Measurements from ENCODE around the gene EML5. TPM values are rescaled to one million over a fixed set of nuclear protein-coding genes. Genes with fewer than 3 reads are reported as not detected.

Gene EML5
- total RNA-seq, 1 experiment from 2014 or later: 1.8 TPM

GRCh38 chr14:88799522-88799921, 6.8 kb upstream of the EML5 start:
- no peak for DNase-seq (ENCODE audit: low read depth, low spot score)
- CTCF ChIA-PET: no interaction called here
- Histone ChIP-seq H3K27me3 (ENCODE audit: insufficient read depth, low read length) (no peaks in the 10 kb centered on the region), H3K4me2 (ENCODE audit: low read length) (no peak overlapping the region), H3K4me1 (ENCODE audit: control insufficient read depth in 1 of 2, insufficient read depth in 2 of 2, low read length in 2 of 2) (no peaks in the 10 kb centered on the region), H3K4me3 (replicated peaks in 1 of 2; ENCODE audit: low read depth in 1 of 2, low read length in 2 of 2) (no peak overlapping the region), H3K9me3 (ENCODE audit: control insufficient read depth in 1 of 2, insufficient read depth in 1 of 2, low read depth in 1 of 2, low read length in 2 of 2) (no peaks in the 10 kb centered on the region), H3K9me2 (ENCODE audit: insufficient read depth) (no peaks in the 10 kb centered on the region), H4K20me1 (ENCODE audit: insufficient read depth) (no peaks in the 10 kb centered on the region), H3K27ac (ENCODE audit: low read depth, low read length) (no peak overlapping the region), H3K79me2 (ENCODE audit: insufficient read depth, low read length) (no peaks in the 10 kb centered on the region), H2AFZ (ENCODE audit: low read depth, low read length, poor library complexity, severe bottlenecking) (no peak overlapping the region), H3K9ac (ENCODE audit: low read length) (no peak overlapping the region), H3K36me3 (ENCODE audit: control insufficient read depth in 1 of 2, insufficient read depth in 2 of 2, low read length in 2 of 2) (no peaks in the 10 kb centered on the region)
- intact Hi-C loops (cut with micrococcal nuclease): no loop called here
- no peak for ATAC-seq
- RAD21 ChIA-PET (ENCODE audit: low non-redundant PET in 1 of 2, low total read pairs in 2 of 2, uncharacterized antibody in 2 of 2, unreplicated experiment in 2 of 2): no interaction called here
- no TSS peak for BruUV-seq (replicated peaks)
- no peak for TF ChIP-seq ELF1 (IDR thresholded peaks at IDR 0.05; ENCODE audit: borderline replicate concordance, low read depth)
- no peak for TF ChIP-seq POLR2A (IDR thresholded peaks at IDR 0.05; ENCODE audit: borderline replicate concordance, extremely low read depth, insufficient read depth, insufficient read length)
- no peak for TF ChIP-seq ZFX (IDR thresholded peaks at IDR 0.05)
- TF ChIP-seq YY1 (IDR thresholded peaks at IDR 0.05; ENCODE audit: extremely low read depth, insufficient replicate concordance, low read depth, low read length): no peak
- POLR2A ChIA-PET: no interaction called here

GRCh38 chr14:88798156-88798555, 5.4 kb upstream of the EML5 start:
- no peaks in the 10 kb centered on the region for H3K79me2 ChIP-seq (ENCODE audit: insufficient read depth, low read length)
- ATAC-seq (peak; percentile 61), DNase-seq (ENCODE audit: low read depth, low spot score) (no peak)
- no TSS peak for BruUV-seq (replicated peaks)
- H3K4me1 ChIP-seq (ENCODE audit: control insufficient read depth in 1 of 2, insufficient read depth in 2 of 2, low read length in 2 of 2): peaks cover 0 to 4% of the 10 kb centered on the region in 2 experiments; a peak in 1 of 4 replicates
- no peak overlapping the region for H3K27ac ChIP-seq (ENCODE audit: low read depth, low read length)
- CTCF ChIA-PET: no interaction called here
- RAD21 ChIA-PET (ENCODE audit: low non-redundant PET in 1 of 2, low total read pairs in 2 of 2, uncharacterized antibody in 2 of 2, unreplicated experiment in 2 of 2): no interaction called here
- H3K9ac ChIP-seq (ENCODE audit: low read length): no peak overlapping the region
- H3K4me3 ChIP-seq (replicated peaks in 1 of 2; ENCODE audit: low read depth in 1 of 2, low read length in 2 of 2): no peak overlapping the region
- no peaks in the 10 kb centered on the region for H4K20me1 ChIP-seq (ENCODE audit: insufficient read depth)
- POLR2A ChIA-PET: no interaction called here
- H3K27me3 ChIP-seq (ENCODE audit: insufficient read depth, low read length): no peaks in the 10 kb centered on the region
- H3K36me3 ChIP-seq (ENCODE audit: control insufficient read depth in 1 of 2, insufficient read depth in 2 of 2, low read length in 2 of 2): no peaks in the 10 kb centered on the region
- H3K9me3 ChIP-seq (ENCODE audit: control insufficient read depth in 1 of 2, insufficient read depth in 1 of 2, low read depth in 1 of 2, low read length in 2 of 2): no peaks in the 10 kb centered on the region
- TF ChIP-seq ZBTB33 (IDR thresholded peaks at IDR 0.05; ENCODE audit: extremely low read depth, insufficient replicate concordance, low read length): no peak
- no peak for TF ChIP-seq TCF7L2 (IDR thresholded peaks at IDR 0.05; ENCODE audit: borderline replicate concordance, extremely low read depth, insufficient read depth, insufficient read length)
- TF ChIP-seq CEBPB (IDR thresholded peaks at IDR 0.05; ENCODE audit: low read depth): no peak
- no peak for TF ChIP-seq ELF1 (IDR thresholded peaks at IDR 0.05; ENCODE audit: borderline replicate concordance, low read depth)
- TF ChIP-seq RAD21 (IDR thresholded peaks at IDR 0.05; ENCODE audit: low read depth): no peak
- intact Hi-C loops (cut with micrococcal nuclease): no loop called here
- H2AFZ ChIP-seq (ENCODE audit: low read depth, low read length, poor library complexity, severe bottlenecking): no peak overlapping the region
- H3K9me2 ChIP-seq (ENCODE audit: insufficient read depth): no peaks in the 10 kb centered on the region
- H3K4me2 ChIP-seq (ENCODE audit: low read length): no peak overlapping the region
